WTC11 (cell line): Measurements from ENCODE around the gene ATP11A. TPM values are rescaled to one million over a fixed set of nuclear protein-coding genes. Genes with fewer than 3 reads are reported as not detected.

Source experiments
- ATAC-seq: fragments of 200-7000 bp; cut with Tn5 transposase; 2 replicates; pipeline ENCODE4 v1.10.0; 2021; ENCODE audit warnings: mild to moderate bottlenecking, moderate library complexity
- CTCF ChIA-PET: fragments of 300-600 bp; sonication (Branson Sonifier 250); formaldehyde crosslinking; loops from one replicate; lab custom pipeline; 2021; ENCODE audit warnings: antibody characterized with exemption; lab: Charles Lee
- POLR2A ChIA-PET: fragments of 350-600 bp; sonication (Branson Sonifier 250); formaldehyde crosslinking; loops from one replicate; lab custom pipeline; 2021; ENCODE audit warnings: antibody characterized with exemption; lab: Charles Lee
- DNase-seq: peaks from one replicate; pipeline ENCODE4 v3.0.0; 2021; ENCODE audit warnings: low spot score
- H3K27ac Mint-ChIP-seq: 2 replicates; pipeline ENCODE4 v1.8.0; 2021; ENCODE audit warnings: mixed read lengths
- H3K27me3 Mint-ChIP-seq: 2 replicates; pipeline ENCODE4 v1.8.0; 2021; ENCODE audit warnings: low read depth, mild to moderate bottlenecking, moderate library complexity, mixed read lengths
- H3K36me3 Mint-ChIP-seq: 2 replicates; pipeline ENCODE4 v1.8.0; 2021; ENCODE audit warnings: mixed read lengths
- H3K4me1 Mint-ChIP-seq: 2 replicates; pipeline ENCODE4 v1.8.0; 2022; ENCODE audit warnings: mixed read lengths
- H3K4me3 Mint-ChIP-seq: 2 replicates; pipeline ENCODE4 v1.8.0; 2021; ENCODE audit warnings: mild to moderate bottlenecking, moderate library complexity, mixed read lengths
- H3K9me3 Mint-ChIP-seq: 2 replicates; pipeline ENCODE4 v1.8.0; 2021; ENCODE audit warnings: mixed read lengths
- AFF4 ChIP-seq: sonication (generic); formaldehyde crosslinking; IDR thresholded peaks from 2 replicates; pipeline ENCODE4 v1.8.1; 2023; ENCODE audit warnings: mild to moderate bottlenecking, missing genetic modification reagents, borderline replicate concordance
- CBFB ChIP-seq: sonication (generic); formaldehyde crosslinking; IDR thresholded peaks from 2 replicates; pipeline ENCODE4 v1.8.1; 2022; ENCODE audit warnings: mild to moderate bottlenecking, low read depth, missing genetic modification reagents
- CREB1 ChIP-seq: sonication (generic); formaldehyde crosslinking; IDR thresholded peaks from 2 replicates; pipeline ENCODE4 v1.8.0; 2023; ENCODE audit warnings: mild to moderate bottlenecking, missing genetic modification reagents
- CREM ChIP-seq: sonication (generic); formaldehyde crosslinking; IDR thresholded peaks from 2 replicates; pipeline ENCODE4 v1.8.1; 2022; ENCODE audit warnings: mild to moderate bottlenecking, missing genetic modification reagents, moderate library complexity
- CTCF ChIP-seq: fragments of 200-600 bp; IDR thresholded peaks from 2 replicates; pipeline ENCODE4 v1.8.0; 2022; ENCODE audit warnings: antibody characterized with exemption
- ESRRA ChIP-seq: sonication (generic); formaldehyde crosslinking; IDR thresholded peaks from 2 replicates; pipeline ENCODE4 v1.8.1; 2022; ENCODE audit warnings: mild to moderate bottlenecking, missing genetic modification reagents, borderline replicate concordance
- ETV6 ChIP-seq: sonication (generic); formaldehyde crosslinking; IDR thresholded peaks from 2 replicates; pipeline ENCODE4 v1.8.1; 2022; ENCODE audit warnings: mild to moderate bottlenecking, missing genetic modification reagents
- FOXJ3 ChIP-seq: sonication (generic); formaldehyde crosslinking; IDR thresholded peaks from 2 replicates; pipeline ENCODE4 v1.9.0; 2021; ENCODE audit warnings: missing genetic modification reagents, mild to moderate bottlenecking, borderline replicate concordance
- GRHL2 ChIP-seq: fragments of 250-450 bp; sonication (Bioruptor Pico); IDR thresholded peaks from 2 replicates; pipeline ENCODE4 v1.8.0; 2022; ENCODE audit warnings: mild to moderate bottlenecking, moderate library complexity; ENCODE audit not compliant: insufficient replicate concordance, severe bottlenecking
- HMGA2 ChIP-seq: fragments of 250-450 bp; sonication (Bioruptor Pico); IDR thresholded peaks from 2 replicates; pipeline ENCODE4 v1.4.0; 2021; ENCODE audit warnings: mild to moderate bottlenecking, moderate library complexity
- JAZF1 ChIP-seq: fragments of 250-450 bp; sonication (Bioruptor Pico); IDR thresholded peaks from 2 replicates; pipeline ENCODE4 v1.9.0; 2021; ENCODE audit warnings: moderate library complexity, mild to moderate bottlenecking, inconsistent platforms
- JUN ChIP-seq: sonication (generic); formaldehyde crosslinking; IDR thresholded peaks from 2 replicates; pipeline ENCODE4 v1.8.0; 2023; ENCODE audit warnings: mild to moderate bottlenecking, missing genetic modification reagents
- PRDM15 ChIP-seq: sonication (generic); formaldehyde crosslinking; IDR thresholded peaks from 2 replicates; pipeline ENCODE4 v1.8.0; 2022; ENCODE audit warnings: missing genetic modification reagents
- TEAD4 ChIP-seq: sonication (generic); formaldehyde crosslinking; IDR thresholded peaks from 2 replicates; pipeline ENCODE4 v1.8.0; 2022; ENCODE audit warnings: mild to moderate bottlenecking, missing genetic modification reagents
- TP53 ChIP-seq: sonication (generic); formaldehyde crosslinking; IDR thresholded peaks from 2 replicates; pipeline ENCODE4 v1.8.1; 2023; ENCODE audit warnings: mild to moderate bottlenecking, missing genetic modification reagents
- ZMAT4 ChIP-seq: fragments of 250-450 bp; sonication (Bioruptor Pico); IDR thresholded peaks from 2 replicates; pipeline ENCODE4 v1.9.0; 2021; ENCODE audit warnings: mild to moderate bottlenecking
- ZNF138 ChIP-seq: sonication (generic); formaldehyde crosslinking; conservative IDR thresholded peaks from 2 replicates; pipeline ENCODE4 v1.8.1; 2022; ENCODE audit warnings: mild to moderate bottlenecking, moderate library complexity, missing genetic modification reagents
- ZNF219 ChIP-seq: sonication (generic); formaldehyde crosslinking; IDR thresholded peaks from 2 replicates; pipeline ENCODE4 v1.8.0; 2023; ENCODE audit warnings: missing genetic modification reagents, mild to moderate bottlenecking, borderline replicate concordance
- ZNF232 ChIP-seq: sonication (generic); formaldehyde crosslinking; IDR thresholded peaks from 2 replicates; pipeline ENCODE4 v1.8.0; 2022; ENCODE audit warnings: mild to moderate bottlenecking, missing genetic modification reagents
- total RNA-seq: library from RNA; stranded (reverse); gene quantifications from 3 replicates; pipeline ENCODE4 v1.2.3, GENCODE V29; 2021
- TF ChIP-seq, protein P1 (sequence below): fragments of 250-450 bp; sonication (Bioruptor Pico); IDR thresholded peaks from 2 replicates; pipeline ENCODE4 v1.9.0; 2021; ENCODE audit warnings: moderate library complexity, mild to moderate bottlenecking, inconsistent platforms, borderline replicate concordance

ATP11A gene
- total RNA-seq, 1 experiment from 2014 or later = 100 TPM

GRCh38 chr13:112846411-112847115, 156.7 kb downstream of the ATP11A start (continued):
- no peak for TF ChIP-seq CTCF
- TF ChIP-seq, all 79 proteins: peak for 0

- POLR2A ChIA-PET = no interaction called here
- DNase-seq = no peak
- Mint-ChIP-seq H3K27me3 (no peaks in the 10 kb centered on the region), H3K4me1 (peaks cover 11% of the 10 kb centered on the region), H3K9me3 (no peaks in the 10 kb centered on the region), H3K36me3 (peaks cover 53% of the 10 kb centered on the region), H3K4me3 (no peak overlapping the region), H3K27ac (no peak overlapping the region)
- no peak for ATAC-seq
- TF ChIP-seq ZMAT4 (CRISPR knock-in tag) (no peak), ZNF219 (CRISPR knock-in tag) (no peak), HMGA2 (CRISPR knock-in tag) (no peak), CBFB (no peak)
- CTCF ChIA-PET = no interaction called here
Measured at GRCh38 chr13:112849500-112849899, 159.7 kb downstream of the ATP11A start.

GRCh38 chr13:112850273-112850672, 160.4 kb downstream of the ATP11A start:
- Mint-ChIP-seq H3K4me3 (no peak overlapping the region), H3K9me3 (no peaks in the 10 kb centered on the region), H3K4me1 (peaks cover 11% of the 10 kb centered on the region)
- CTCF ChIA-PET = no interaction called here
- TF ChIP-seq GRHL2 (CRISPR knock-in tag) = no peak
- no peak for TF ChIP-seq ZMAT4 (CRISPR knock-in tag)
- no peak for TF ChIP-seq TEAD4 (CRISPR knock-in tag)
- no peak for TF ChIP-seq ETV6 (CRISPR knock-in tag)
- TF ChIP-seq, protein P1, sequence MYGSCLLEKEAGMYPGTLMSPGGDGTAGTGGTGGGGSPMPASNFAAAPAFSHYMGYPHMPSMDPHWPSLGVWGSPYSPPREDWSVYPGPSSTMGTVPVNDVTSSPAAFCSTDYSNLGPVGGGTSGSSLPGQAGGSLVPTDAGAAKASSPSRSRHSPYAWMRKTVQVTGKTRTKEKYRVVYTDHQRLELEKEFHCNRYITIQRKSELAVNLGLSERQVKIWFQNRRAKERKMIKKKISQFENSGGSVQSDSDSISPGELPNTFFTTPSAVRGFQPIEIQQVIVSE (CRISPR knock-in tag) = no peak
- no peak for TF ChIP-seq JUN (CRISPR knock-in tag)
- no peak for TF ChIP-seq JAZF1 (CRISPR knock-in tag)
- TF ChIP-seq ZNF232 = no peak
- TF ChIP-seq CREM (CRISPR knock-in tag) = no peak
- no peak for TF ChIP-seq AFF4 (CRISPR knock-in tag)
- TF ChIP-seq CREB1 (CRISPR knock-in tag) = no peak
- TF ChIP-seq ESRRA (CRISPR knock-in tag) = no peak
- no peak for TF ChIP-seq TP53 (CRISPR knock-in tag)
- no peak for TF ChIP-seq PRDM15
- no peak for TF ChIP-seq ZNF138 (CRISPR knock-in tag)
- TF ChIP-seq FOXJ3 (CRISPR knock-in tag) = no peak
- TF ChIP-seq, all 79 proteins: peak for 0
- Mint-ChIP-seq H3K36me3 (peaks cover 59% of the 10 kb centered on the region), H3K27me3 (no peaks in the 10 kb centered on the region), H3K27ac (no peak overlapping the region)
- POLR2A ChIA-PET = no interaction called here
- DNase-seq (no peak), ATAC-seq (no peak)
